ENCODE results near the gene EMID1.

DNA sequence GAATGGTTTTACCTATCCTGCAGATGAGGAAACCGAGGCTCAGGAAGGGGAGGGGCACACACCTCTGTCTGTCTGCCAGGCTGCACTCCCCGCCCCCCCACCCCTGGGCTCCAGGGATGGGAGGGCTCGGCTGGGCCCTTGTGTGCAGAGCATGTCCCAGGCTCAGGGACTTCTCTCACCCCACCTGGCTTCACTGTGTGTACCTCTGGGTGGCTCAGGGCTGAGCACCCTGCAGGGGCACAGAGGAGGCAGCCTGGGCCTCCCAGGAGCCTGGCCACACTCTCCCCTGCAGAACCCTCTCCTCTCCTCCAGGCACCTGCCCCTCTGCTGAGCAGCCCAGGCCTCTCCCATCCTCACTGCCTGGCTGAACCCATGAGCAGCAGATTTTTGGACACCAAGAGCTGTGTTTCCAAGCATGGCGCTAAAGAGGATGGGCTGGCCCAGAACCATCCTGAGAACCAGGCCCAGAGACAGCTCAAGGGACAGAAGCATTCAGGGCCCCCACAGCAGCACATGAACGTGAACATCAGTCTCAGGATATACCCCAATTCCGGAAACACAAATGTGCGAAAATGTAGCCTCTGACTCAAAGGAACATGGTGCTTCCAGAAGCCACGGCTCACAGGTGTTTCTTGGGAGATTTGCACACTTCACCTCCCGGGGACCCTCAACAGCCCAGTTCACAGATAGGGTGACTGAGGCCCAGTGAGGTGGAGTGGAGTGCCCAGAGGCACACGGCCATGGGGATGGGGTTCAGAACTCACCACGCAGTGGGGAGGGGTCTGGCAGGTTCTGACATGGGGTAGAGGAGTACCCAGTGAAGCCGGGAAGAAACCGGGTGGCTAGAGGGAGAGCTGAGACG is 10.5 kb downstream of the EMID1 start:
- TF ChIP-seq, protein P1, sequence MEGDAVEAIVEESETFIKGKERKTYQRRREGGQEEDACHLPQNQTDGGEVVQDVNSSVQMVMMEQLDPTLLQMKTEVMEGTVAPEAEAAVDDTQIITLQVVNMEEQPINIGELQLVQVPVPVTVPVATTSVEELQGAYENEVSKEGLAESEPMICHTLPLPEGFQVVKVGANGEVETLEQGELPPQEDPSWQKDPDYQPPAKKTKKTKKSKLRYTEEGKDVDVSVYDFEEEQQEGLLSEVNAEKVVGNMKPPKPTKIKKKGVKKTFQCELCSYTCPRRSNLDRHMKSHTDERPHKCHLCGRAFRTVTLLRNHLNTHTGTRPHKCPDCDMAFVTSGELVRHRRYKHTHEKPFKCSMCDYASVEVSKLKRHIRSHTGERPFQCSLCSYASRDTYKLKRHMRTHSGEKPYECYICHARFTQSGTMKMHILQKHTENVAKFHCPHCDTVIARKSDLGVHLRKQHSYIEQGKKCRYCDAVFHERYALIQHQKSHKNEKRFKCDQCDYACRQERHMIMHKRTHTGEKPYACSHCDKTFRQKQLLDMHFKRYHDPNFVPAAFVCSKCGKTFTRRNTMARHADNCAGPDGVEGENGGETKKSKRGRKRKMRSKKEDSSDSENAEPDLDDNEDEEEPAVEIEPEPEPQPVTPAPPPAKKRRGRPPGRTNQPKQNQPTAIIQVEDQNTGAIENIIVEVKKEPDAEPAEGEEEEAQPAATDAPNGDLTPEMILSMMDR (IDR thresholded peaks at IDR 0.05), result no peak
- TF ChIP-seq POLR2A (IDR thresholded peaks at IDR 0.05) (no peak), POLR2AphosphoS5 (IDR thresholded peaks at IDR 0.05) (no peak), EP300 (IDR thresholded peaks at IDR 0.05; ENCODE audit: low read depth) (no peak)
